Measurements from ENCODE around the gene THSD4. TPM values are rescaled to one million over a fixed set of nuclear protein-coding genes. Genes with fewer than 3 reads are reported as not detected.

The THSD4 gene
- polyA plus RNA-seq, 2 of the 4 experiments (the other 2 are of a cell fraction), result 15.8 to 40.7 TPM

- 93% methylated on average over 6 of the region's 6 CpGs for WGBS (ENCODE audit: missing lambda C conversion rate)
- no peak overlapping the region for H3K27ac ChIP-seq
- no peak overlapping the region for H3K4me3 ChIP-seq
- peak in 1 of 2 experiments; percentile 20; a peak in 2 of 6 replicates for ATAC-seq
- no peak for TF ChIP-seq CTCF (IDR thresholded peaks at IDR 0.05)
- ChIA-PET CTCF (interaction anchor here (0.9 to 1.2 kb wide), 2 partner anchors 15 to 254 kb away, joined by 3 read pairs; no protein-coding TSS in a partner anchor), POLR2A (no interaction called here)
- no peaks in the 10 kb centered on the region for H3K4me1 ChIP-seq
- no peak overlapping the region for H3K4me2 ChIP-seq
- DNase-seq (ENCODE audit: low read depth in 1 of 2, low spot score in 1 of 2), result no peak
- no peak for FAIRE-seq
- no peaks in the 10 kb centered on the region for H3K9me3 ChIP-seq
These were observed 74.4 kb downstream of the THSD4 start for GRCh38 chr15:71189718-71190117.

DNA sequence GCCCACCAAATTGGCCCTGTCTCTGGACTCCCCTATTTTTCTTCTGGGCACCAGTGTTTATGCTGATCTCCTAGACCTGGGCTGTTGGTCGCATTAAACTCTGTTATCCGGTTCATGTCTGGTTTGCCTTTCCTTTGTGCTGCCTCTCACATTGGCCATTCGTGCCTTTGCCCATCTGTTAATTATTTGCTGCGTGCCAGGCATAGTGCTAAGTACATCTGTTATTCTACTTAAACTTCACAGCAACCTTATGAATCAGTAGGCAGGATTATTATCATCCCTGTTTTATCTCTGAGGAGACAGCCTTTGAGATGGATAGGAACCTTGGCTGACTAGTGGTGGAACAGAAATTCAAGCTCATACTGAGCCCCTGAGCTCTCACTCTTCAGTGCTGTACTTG is 76.0 kb downstream of the THSD4 start:
- FAIRE-seq, result no peak
- WGBS (ENCODE audit: missing lambda C conversion rate), result 94% methylated on average over 4 of the region's 4 CpGs
- no peaks in the 10 kb centered on the region for H3K9me3 ChIP-seq

DNA sequence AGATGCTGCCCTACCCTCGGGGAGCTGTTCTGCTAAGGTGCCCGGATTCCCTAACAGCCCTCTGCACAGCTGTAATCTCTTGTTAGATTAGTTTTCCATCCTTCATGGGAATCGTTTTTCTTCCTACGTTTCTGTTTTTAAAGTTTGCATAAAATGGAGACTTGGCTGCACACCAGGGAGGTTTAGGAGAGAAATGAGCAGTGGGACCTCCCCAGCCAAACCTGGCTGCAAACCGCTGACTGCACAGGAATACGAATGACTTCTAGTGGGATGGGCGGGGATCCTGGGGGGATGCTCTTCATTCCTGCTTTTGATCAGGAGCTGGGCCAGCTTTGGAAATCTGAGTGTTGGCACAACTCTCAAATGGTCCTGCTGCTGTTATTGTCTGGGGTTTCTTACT is 77.5 kb downstream of the THSD4 start:
- POLR2A ChIA-PET, result no interaction called here
- Histone ChIP-seq H3K27ac (no peak overlapping the region), H3K9me3 (no peaks in the 10 kb centered on the region), H3K4me3 (no peak overlapping the region), H3K4me2 (no peak overlapping the region), H3K4me1 (no peaks in the 10 kb centered on the region)
- ATAC-seq, result no peak
- WGBS (ENCODE audit: missing lambda C conversion rate), result 90% methylated on average over 7 of the region's 7 CpGs
- TF ChIP-seq POLR2A (IDR thresholded peaks at IDR 0.05; ENCODE audit: low read length) (no peak), HOXB13 (CRISPR knock-in tag; IDR thresholded peaks at IDR 0.05; ENCODE audit: low read depth) (no peak), FOSB (CRISPR knock-in tag; IDR thresholded peaks at IDR 0.05) (no peak), FOSL2 (IDR thresholded peaks at IDR 0.05) (no peak), FOSL2 (CRISPR knock-in tag; IDR thresholded peaks at IDR 0.05) (no peak), ZNF302 (CRISPR knock-in tag; IDR thresholded peaks at IDR 0.05) (no peak), HOXB5 (CRISPR knock-in tag; IDR thresholded peaks at IDR 0.05) (no peak), GATA3 (IDR thresholded peaks at IDR 0.05; ENCODE audit: borderline replicate concordance) (no peak), HMGXB4 (CRISPR knock-in tag; IDR thresholded peaks at IDR 0.05; ENCODE audit: borderline replicate concordance) (no peak), RNF2 (IDR thresholded peaks at IDR 0.05; ENCODE audit: borderline replicate concordance, low read depth) (no peak), EHF (CRISPR knock-in tag; IDR thresholded peaks at IDR 0.05) (no peak), USF2 (IDR thresholded peaks at IDR 0.05) (no peak), HDAC2 (IDR thresholded peaks at IDR 0.05) (no peak), PHF8 (IDR thresholded peaks at IDR 0.05; ENCODE audit: borderline replicate concordance, low read depth) (no peak), E2F6 (IDR thresholded peaks at IDR 0.05; ENCODE audit: borderline replicate concordance, low read depth) (no peak)
- TF ChIP-seq, protein P1, sequence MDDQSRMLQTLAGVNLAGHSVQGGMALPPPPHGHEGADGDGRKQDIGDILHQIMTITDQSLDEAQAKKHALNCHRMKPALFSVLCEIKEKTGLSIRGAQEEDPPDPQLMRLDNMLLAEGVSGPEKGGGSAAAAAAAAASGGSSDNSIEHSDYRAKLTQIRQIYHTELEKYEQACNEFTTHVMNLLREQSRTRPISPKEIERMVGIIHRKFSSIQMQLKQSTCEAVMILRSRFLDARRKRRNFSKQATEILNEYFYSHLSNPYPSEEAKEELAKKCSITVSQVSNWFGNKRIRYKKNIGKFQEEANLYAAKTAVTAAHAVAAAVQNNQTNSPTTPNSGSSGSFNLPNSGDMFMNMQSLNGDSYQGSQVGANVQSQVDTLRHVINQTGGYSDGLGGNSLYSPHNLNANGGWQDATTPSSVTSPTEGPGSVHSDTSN (IDR thresholded peaks at IDR 0.05), result no peak
- DNase-seq (ENCODE audit: low read depth in 1 of 2, low spot score in 1 of 2), result no peak
- CTCF ChIA-PET, result interaction anchor here (0.7 to 2.6 kb wide), 8 partner anchors 9 to 248 kb away, joined by 3 to 10 read pairs (median 4); partner anchors contain the start of gene THSD4
- FAIRE-seq, result no peak

More for the DNA sequence above, 76.0 kb downstream of the THSD4 start:
- H3K4me2 ChIP-seq, result no peak overlapping the region
- ChIA-PET CTCF (no interaction called here), POLR2A (no interaction called here)
- H3K27ac ChIP-seq, result no peak overlapping the region
- TF ChIP-seq RNF2 (IDR thresholded peaks at IDR 0.05; ENCODE audit: borderline replicate concordance, low read depth) (no peak), RCOR1 (IDR thresholded peaks at IDR 0.05; ENCODE audit: low read depth, low read length) (no peak), HOXB13 (CRISPR knock-in tag; IDR thresholded peaks at IDR 0.05; ENCODE audit: low read depth) (no peak), CHD4 (IDR thresholded peaks at IDR 0.05; ENCODE audit: borderline replicate concordance) (no peak), CHD2 (IDR thresholded peaks at IDR 0.05; ENCODE audit: low read length, partially characterized antibody) (no peak), SREBF2 (IDR thresholded peaks at IDR 0.05) (no peak), MYC (IDR thresholded peaks at IDR 0.05; ENCODE audit: borderline replicate concordance, low read length) (no peak), ZSCAN20 (CRISPR knock-in tag; IDR thresholded peaks at IDR 0.05) (no peak), EHF (CRISPR knock-in tag; IDR thresholded peaks at IDR 0.05) (no peak), HDAC2 (IDR thresholded peaks at IDR 0.05) (no peak), MAFK (IDR thresholded peaks at IDR 0.05; ENCODE audit: partially characterized antibody) (no peak)
- TF ChIP-seq, protein P2, sequence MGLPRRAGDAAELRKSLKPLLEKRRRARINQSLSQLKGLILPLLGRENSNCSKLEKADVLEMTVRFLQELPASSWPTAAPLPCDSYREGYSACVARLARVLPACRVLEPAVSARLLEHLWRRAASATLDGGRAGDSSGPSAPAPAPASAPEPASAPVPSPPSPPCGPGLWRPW (IDR thresholded peaks at IDR 0.05), result no peak
- no peak overlapping the region for H3K4me3 ChIP-seq
- ATAC-seq, result no peak
- DNase-seq (ENCODE audit: low read depth in 1 of 2, low spot score in 1 of 2), result no peak
- no peaks in the 10 kb centered on the region for H3K4me1 ChIP-seq

All from A549 (cell line).